Measurements from ENCODE around the gene BMPER. TPM values are rescaled to one million over a fixed set of nuclear protein-coding genes. Genes with fewer than 3 reads are reported as not detected.

BMPER gene
- total RNA-seq, 2 donors from 2014 or later = 0.31 TPM; not detected in 1

DNA sequence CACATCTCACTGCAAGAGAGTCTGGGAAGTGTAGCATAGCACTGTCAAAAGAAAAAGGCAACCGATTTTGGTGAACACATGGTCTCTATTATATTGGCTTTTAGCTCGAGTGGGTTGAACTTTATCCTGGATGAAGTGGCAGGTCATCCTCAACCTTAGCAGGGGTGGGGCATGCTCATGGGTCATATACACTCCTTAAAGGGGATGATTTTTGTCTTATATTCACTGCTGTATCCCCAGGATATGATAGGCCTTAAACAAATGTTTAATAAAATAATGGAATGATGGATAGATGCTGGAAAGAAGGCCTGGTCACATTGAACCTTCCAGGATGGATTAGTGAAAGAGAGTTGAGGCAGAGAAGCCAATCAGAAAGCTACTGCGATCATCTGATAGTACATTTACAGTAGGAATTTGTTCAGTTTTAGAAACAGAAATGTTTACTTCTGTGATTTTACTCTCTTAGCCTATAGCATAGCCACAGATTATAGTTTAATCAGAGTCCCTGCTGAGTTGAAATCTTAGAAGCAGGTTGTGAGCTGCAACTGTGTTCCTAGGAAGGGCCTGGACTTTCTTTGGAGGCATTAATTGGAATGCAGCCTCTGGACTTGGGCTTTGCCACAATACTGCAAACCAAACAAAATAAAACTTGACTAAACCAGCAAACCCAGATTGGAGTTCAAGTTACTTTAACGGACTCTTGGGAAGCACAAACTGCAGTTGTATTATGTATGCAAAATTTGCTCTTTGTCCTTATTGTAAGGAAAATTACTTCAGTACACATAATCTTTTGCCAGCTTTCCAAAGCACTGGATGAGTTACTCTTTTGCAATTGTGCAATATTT lies 138.3 kb downstream of the BMPER start:
- ATAC-seq (no peak), DNase-seq (ENCODE audit: low spot score) (no peak)
- Mint-ChIP-seq H3K4me3 (no peak overlapping the region), H3K9me3 (peaks cover 6% of the 10 kb centered on the region), H3K4me1 (ENCODE audit: low read depth in 2 of 2) (no peaks in the 10 kb centered on the region), H3K27me3 (peaks cover 0 to 22% of the 10 kb centered on the region in 2 donors), H3K27ac (no peak overlapping the region), H3K36me3 (no peaks in the 10 kb centered on the region)

DNA sequence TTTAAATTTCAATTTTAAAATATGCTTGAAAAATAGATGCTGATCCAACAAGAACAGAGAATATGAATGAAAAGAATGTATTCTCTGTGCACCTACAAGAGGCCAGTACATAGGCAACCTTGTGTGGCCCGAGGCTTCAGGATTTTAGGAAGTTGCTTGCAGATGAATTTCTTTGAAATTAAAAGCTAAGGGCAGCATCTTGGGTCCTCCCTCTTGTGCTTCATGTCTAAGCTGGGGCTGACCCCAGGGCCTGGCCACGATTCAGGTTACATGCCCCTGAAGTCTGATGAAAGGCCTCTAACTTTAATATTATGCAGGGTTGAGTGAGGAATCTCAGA lies 138.9 kb downstream of the BMPER start:
- DNase-seq (ENCODE audit: low spot score) (no peak), ATAC-seq (no peak)
- H3K27me3 Mint-ChIP-seq = peaks cover 0 to 22% of the 10 kb centered on the region in 2 donors
- H3K4me1 Mint-ChIP-seq (ENCODE audit: low read depth in 2 of 2) = no peaks in the 10 kb centered on the region
- no peaks in the 10 kb centered on the region for H3K36me3 Mint-ChIP-seq
- H3K4me3 Mint-ChIP-seq = no peak overlapping the region
- H3K27ac Mint-ChIP-seq = no peak overlapping the region
- H3K9me3 Mint-ChIP-seq = peaks cover 6% of the 10 kb centered on the region

DNA sequence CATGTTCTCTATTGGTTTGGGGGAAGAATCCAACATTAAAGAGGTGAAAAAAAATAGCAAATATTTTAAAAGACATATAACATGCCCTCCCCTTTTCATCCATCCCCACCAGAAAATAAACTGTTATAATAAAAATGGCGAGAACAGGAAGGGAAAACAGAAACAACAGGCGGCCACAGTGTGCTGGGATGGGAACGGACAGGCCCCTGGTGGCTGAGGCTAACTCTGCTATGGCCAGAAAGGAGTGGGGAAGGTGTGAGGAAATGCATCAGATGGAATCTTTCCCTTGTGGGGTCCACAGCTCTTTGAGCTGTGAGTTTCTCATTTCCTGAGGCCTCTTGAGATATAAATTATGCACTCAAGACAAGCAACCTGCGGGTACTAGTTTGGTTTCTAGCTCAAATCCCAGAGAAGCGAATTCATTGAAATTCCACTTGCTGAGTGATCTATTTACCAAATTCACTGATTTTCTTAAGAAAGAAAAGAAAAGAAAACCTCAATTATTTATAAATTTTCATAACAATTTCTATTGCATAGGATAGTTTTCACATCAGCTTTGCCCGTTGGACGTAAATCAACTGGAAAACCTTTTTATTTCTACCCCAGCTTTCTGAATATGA lies 139.5 kb downstream of the BMPER start:
- ATAC-seq = no peak
- peaks cover 0 to 22% of the 10 kb centered on the region in 2 donors for H3K27me3 Mint-ChIP-seq
- no peak overlapping the region for H3K4me3 Mint-ChIP-seq
- H3K36me3 Mint-ChIP-seq = no peaks in the 10 kb centered on the region
- no peak for DNase-seq (ENCODE audit: low spot score)
- no peaks in the 10 kb centered on the region for H3K4me1 Mint-ChIP-seq (ENCODE audit: low read depth in 2 of 2)
- H3K9me3 Mint-ChIP-seq = peaks cover 6% of the 10 kb centered on the region
- H3K27ac Mint-ChIP-seq = no peak overlapping the region

DNA sequence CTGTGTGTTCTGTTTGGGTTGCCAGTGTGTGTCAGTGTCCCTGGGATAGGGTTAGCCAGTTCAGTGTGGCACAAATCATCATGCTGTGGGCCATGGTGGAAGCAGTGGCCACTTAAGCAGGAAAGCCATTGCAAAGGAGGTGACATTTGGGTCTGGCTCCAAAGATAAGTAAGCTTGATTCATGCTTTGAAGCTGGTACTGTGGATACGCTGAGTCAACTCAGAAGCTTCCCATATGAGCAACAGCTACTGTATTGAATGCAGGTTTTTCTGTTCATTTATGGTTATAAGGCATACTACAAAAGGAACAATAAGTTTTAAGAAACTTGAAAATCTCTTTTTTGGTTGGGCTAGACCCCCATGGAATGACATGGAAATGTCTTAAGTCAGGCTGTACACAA lies 143.1 kb downstream of the BMPER start:
- Mint-ChIP-seq H3K27ac (no peak overlapping the region), H3K4me1 (ENCODE audit: low read depth in 2 of 2) (no peaks in the 10 kb centered on the region), H3K27me3 (peaks cover 0 to 7% of the 10 kb centered on the region in 2 donors), H3K9me3 (peaks cover 6% of the 10 kb centered on the region), H3K36me3 (no peaks in the 10 kb centered on the region), H3K4me3 (no peak overlapping the region)
- ATAC-seq (no peak), DNase-seq (ENCODE audit: low spot score) (no peak)

DNA sequence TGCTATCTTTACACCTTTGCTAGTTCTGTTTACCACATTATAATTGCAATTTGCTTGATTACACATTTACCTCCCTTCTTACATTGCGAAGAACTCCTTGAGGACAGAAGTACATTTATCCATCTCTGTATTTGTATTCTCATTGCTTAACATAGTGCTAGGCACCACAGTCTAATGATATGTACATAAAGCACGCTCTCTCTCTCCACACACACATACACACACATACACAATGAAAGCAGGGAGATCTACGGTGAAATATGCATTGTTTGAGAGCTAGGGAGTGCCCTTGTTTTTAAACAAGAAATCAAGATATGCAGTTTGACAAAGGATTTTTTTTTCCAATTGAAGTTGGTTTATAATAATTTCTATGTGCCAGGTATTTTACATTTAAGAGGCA lies 148.7 kb downstream of the BMPER start:
- Mint-ChIP-seq H3K27ac (no peak overlapping the region), H3K4me1 (ENCODE audit: low read depth in 2 of 2) (no peaks in the 10 kb centered on the region), H3K4me3 (no peak overlapping the region), H3K36me3 (no peaks in the 10 kb centered on the region), H3K27me3 (peaks cover 2 to 14% of the 10 kb centered on the region in 2 donors), H3K9me3 (no peaks in the 10 kb centered on the region)
- DNase-seq (ENCODE audit: low spot score) (no peak), ATAC-seq (no peak)

DNA sequence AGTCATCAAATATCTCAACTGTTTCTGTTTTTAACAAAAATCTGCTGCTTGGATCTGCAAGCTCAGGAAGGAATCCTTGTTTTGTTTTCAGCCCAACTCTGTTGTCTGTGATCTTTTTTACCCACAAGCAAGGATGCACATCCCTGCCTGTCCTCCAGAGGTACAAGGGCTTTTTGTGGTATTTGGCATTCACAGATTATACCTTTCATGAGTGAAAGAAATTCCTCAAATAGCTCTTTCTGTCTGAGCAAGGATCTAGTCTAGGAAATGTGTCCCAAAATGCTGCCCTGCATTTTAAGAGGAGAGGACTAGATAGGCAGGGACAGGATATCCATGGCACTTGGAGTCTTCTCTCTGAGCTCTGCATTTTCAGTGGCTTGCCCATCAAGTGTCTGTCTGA lies 151.8 kb downstream of the BMPER start:
- Mint-ChIP-seq H3K4me1 (ENCODE audit: low read depth in 2 of 2) (no peaks in the 10 kb centered on the region), H3K36me3 (no peaks in the 10 kb centered on the region)

DNA sequence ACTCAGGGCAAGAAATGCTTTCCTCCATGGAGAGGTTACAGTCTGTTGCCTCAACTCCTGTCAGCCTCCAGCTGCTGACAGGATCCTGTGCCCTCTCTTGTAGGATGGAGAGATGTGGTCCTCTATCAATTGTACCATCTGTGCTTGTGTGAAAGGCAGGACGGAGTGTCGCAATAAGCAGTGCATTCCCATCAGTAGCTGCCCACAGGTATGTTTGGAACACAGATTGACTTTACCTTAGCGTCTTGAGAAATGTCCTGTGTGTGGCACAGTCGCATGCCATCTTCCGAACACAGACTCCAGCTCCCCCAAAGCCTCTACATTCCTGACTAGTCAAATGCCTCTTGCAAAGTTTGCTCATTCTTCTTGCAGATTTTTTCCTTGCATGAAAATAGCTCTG lies 152.6 kb downstream of the BMPER start:
- Mint-ChIP-seq H3K36me3 (no peaks in the 10 kb centered on the region), H3K4me1 (ENCODE audit: low read depth in 2 of 2) (no peaks in the 10 kb centered on the region), H3K27me3 (peaks cover 2 to 14% of the 10 kb centered on the region in 2 donors), H3K27ac (no peak overlapping the region), H3K4me3 (no peak overlapping the region), H3K9me3 (no peaks in the 10 kb centered on the region)
- DNase-seq (ENCODE audit: low spot score) = no peak
- ATAC-seq = no peak

More for the DNA sequence above, 151.8 kb downstream of the BMPER start:
- no peak for ATAC-seq
- no peaks in the 10 kb centered on the region for H3K9me3 Mint-ChIP-seq
- peaks cover 2 to 14% of the 10 kb centered on the region in 2 donors for H3K27me3 Mint-ChIP-seq
- DNase-seq (ENCODE audit: low spot score) = no peak
- no peak overlapping the region for H3K27ac Mint-ChIP-seq
- no peak overlapping the region for H3K4me3 Mint-ChIP-seq

DNA sequence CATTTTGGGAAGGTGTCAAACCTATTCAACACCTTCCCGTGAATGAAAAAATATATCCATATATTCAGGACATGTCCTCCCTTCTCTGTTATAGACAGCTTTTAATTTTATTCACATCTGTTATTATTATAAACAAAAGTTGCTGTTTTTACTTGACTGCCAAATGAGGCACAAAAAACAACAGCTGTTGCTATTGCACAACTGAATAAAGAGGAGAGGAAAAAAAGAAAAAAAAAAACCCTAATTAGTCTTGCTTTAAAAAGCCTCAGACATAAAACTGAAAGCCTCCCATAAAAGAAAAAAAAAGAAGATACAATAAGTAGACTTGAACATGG lies 153.4 kb downstream of the BMPER start:
- Mint-ChIP-seq H3K27me3 (peaks cover 2 to 14% of the 10 kb centered on the region in 2 donors), H3K27ac (no peak overlapping the region), H3K9me3 (no peaks in the 10 kb centered on the region), H3K4me3 (no peak overlapping the region), H3K36me3 (no peaks in the 10 kb centered on the region), H3K4me1 (ENCODE audit: low read depth in 2 of 2) (no peaks in the 10 kb centered on the region)
- no peak for ATAC-seq
- DNase-seq (ENCODE audit: low spot score) = no peak

DNA sequence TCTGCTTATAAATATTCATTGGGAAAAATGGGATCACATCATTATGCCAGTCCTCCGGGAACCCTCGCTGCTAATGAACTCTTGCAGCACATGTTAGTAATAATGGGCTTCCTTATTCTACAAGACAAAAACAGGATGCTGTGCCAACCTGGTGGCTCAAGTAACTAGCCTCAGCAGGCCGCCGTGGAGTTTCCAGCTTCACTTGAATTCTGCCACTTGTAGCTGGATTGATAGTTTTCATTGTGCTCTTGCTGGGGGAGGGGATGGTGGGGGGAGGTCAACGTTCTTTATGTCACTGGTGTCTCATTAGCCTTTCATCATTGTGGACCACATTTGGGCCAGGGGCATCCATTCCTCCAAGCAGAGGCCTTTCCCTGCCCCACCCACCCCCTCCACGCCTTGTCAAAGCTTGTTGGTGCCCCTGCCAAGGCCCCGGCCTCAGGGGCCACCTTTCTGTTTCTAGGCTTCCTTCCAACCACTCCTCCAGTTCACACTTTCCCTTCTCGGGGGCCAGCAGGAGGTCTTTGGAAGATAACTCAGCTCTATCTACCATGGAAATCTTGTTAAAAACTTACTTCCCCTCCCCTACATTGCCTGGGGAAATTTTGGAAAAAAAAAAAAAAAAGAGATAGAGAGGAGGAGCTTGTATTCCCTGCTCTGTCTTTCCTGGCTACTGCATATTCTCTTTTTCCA lies 153.9 kb downstream of the BMPER start:
- no peaks in the 10 kb centered on the region for H3K4me1 Mint-ChIP-seq (ENCODE audit: low read depth in 2 of 2)
- H3K27me3 Mint-ChIP-seq = peaks cover 0 to 9% of the 10 kb centered on the region in 2 donors
- ATAC-seq (no peak), DNase-seq (ENCODE audit: low spot score) (no peak)
- no peaks in the 10 kb centered on the region for H3K9me3 Mint-ChIP-seq
- no peaks in the 10 kb centered on the region for H3K36me3 Mint-ChIP-seq
- H3K27ac Mint-ChIP-seq = no peak overlapping the region
- H3K4me3 Mint-ChIP-seq = no peak overlapping the region

DNA sequence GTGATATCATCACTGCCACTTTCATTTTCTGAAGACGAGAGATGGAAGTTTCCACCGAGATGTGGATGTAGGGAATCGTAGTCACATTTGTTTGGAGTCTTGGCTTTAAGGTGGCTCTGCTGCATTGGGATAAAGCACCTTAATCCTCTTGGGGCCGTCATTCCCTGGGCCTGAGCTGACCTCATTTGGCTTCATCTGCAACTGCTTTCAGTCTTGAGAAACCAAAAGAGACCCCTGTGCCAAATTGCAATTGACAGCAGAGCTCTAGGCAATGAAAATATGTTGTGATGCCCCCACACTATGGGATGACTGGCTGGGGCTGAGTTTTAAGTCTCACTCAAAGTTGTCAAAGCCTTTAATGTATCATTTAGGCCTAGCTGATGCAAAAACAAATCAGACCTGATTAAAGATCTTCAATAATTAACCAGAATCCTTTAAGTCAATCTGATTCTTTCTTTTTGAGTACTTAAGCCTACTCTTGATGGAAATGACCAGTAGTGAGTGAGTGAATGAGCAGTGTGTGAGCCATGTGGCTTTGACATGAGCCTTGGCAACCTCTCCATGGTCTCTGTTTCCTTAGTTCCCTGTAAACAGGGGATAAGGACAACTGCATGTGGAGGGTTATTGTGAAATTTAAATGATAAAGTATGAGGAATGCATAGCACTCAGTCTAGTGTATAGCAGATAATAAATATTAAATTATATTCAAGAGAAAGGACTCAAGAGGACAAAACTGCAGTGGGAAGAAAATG lies 155.0 kb downstream of the BMPER start:
- Mint-ChIP-seq H3K27ac (no peak overlapping the region), H3K9me3 (no peaks in the 10 kb centered on the region)

DNA sequence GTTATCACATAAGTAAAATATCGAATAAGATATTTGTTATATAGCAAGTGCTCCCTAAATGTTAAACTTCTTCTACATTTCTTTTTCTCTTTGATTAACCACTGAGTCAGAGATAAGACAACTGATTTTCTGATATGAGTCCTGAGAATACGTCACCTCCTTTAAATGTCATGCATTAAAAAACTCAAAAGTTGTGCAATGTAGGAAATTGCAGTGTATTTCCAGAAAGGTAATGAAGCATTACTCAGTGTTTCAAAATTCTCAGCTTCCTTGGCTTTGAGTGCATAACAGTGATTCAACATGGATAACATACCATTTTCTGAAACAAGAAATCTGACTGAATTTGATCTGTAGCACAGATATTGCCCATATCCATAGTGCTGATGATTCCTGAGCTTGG lies 155.8 kb downstream of the BMPER start:
- DNase-seq (ENCODE audit: low spot score) (no peak), ATAC-seq (no peak)
- Mint-ChIP-seq H3K36me3 (no peaks in the 10 kb centered on the region), H3K9me3 (no peaks in the 10 kb centered on the region), H3K27me3 (peaks cover 0 to 14% of the 10 kb centered on the region in 2 donors), H3K27ac (no peak overlapping the region), H3K4me1 (ENCODE audit: low read depth in 2 of 2) (no peaks in the 10 kb centered on the region), H3K4me3 (no peak overlapping the region)

More for the DNA sequence above, 155.0 kb downstream of the BMPER start:
- Mint-ChIP-seq H3K4me1 (ENCODE audit: low read depth in 2 of 2) (no peaks in the 10 kb centered on the region), H3K27me3 (peaks cover 0 to 13% of the 10 kb centered on the region in 2 donors), H3K4me3 (no peak overlapping the region), H3K36me3 (no peaks in the 10 kb centered on the region)
- ATAC-seq (no peak), DNase-seq (ENCODE audit: low spot score) (no peak)

DNA sequence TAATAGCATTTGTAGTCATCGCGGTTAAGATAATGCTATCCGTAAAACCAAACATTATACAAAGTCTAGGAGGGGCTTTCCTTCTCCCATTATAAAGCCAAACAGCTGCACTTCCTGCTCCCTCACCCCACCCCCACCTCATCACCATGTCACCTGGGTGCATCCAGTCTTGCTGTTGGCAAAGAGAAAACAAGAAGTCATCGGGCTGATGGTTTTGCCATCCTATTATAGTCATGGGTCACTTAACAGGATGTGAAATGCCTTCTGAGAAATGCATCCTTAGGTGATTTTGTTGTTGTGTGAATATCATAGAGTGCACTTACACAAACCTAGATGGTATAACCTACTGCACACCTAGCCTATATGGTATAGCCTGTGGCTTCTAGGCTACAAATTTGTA lies 157.0 kb downstream of the BMPER start:
- no peak for ATAC-seq
- no peak overlapping the region for H3K27ac Mint-ChIP-seq
- H3K4me3 Mint-ChIP-seq = no peak overlapping the region
- no peaks in the 10 kb centered on the region for H3K9me3 Mint-ChIP-seq
- H3K4me1 Mint-ChIP-seq (ENCODE audit: low read depth in 2 of 2) = no peaks in the 10 kb centered on the region
- no peaks in the 10 kb centered on the region for H3K36me3 Mint-ChIP-seq
- DNase-seq (ENCODE audit: low spot score) = no peak
- peaks cover 0 to 14% of the 10 kb centered on the region in 2 donors for H3K27me3 Mint-ChIP-seq

DNA sequence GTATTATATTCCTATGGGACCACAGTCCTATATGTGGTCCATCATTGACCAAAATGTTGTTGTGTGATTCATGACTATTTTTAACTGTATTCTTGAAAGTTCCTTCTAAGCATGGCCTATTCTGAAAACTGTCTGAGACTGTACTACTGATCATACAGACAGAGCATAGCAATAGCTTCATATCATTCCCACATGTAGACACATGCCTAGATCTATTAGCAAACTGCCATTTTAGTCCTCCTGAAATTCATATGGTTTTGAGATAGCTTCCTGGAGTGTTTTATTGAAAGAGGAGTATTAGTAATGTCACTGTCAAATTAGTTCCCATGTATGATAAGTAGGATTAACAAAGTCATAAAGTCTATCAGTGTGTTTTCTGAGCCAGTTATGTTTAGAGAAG lies 157.5 kb downstream of the BMPER start:
- H3K4me3 Mint-ChIP-seq = no peak overlapping the region
- H3K36me3 Mint-ChIP-seq = no peaks in the 10 kb centered on the region
- H3K27ac Mint-ChIP-seq = no peak overlapping the region
- DNase-seq (ENCODE audit: low spot score) (no peak), ATAC-seq (no peak)
- H3K4me1 Mint-ChIP-seq (ENCODE audit: low read depth in 2 of 2) = no peaks in the 10 kb centered on the region
- H3K9me3 Mint-ChIP-seq = no peaks in the 10 kb centered on the region
- peaks cover 0 to 14% of the 10 kb centered on the region in 2 donors for H3K27me3 Mint-ChIP-seq

Measured in natural killer cell treated with Interleukin-12 subunit alpha and Interleukin-12 subunit beta and Interleukin-15 and Interleukin-18, amount 100 ng/mL, for 72 hours (primary cell).